Posterior vena cava (tissue), 2 donors: Measurements from ENCODE around the gene ITFG2. TPM values are rescaled to one million over a fixed set of nuclear protein-coding genes. Genes with fewer than 3 reads are reported as not detected.

ENCODE experiments used
- DNase-seq: peaks from one replicate; pipeline ENCODE4 v3.0.0-alpha.2; 2020; ENCODE audit warnings: low spot score
- intact Hi-C, 2 donors: fragments of 100-400 bp; cut with DNase I; formaldehyde crosslinking; loops; one replicate each; pipeline versions ENCODE4 v1.14.1 to v1.14.2; 2022 to 2023
- total RNA-seq, 2 donors: library from RNA; stranded (reverse); fragmentation: NEBNext Ultra II Directional; extraction: Animal tissue kit (Norgen Biotek cat#: 25700); gene quantifications; one replicate each; pipeline ENCODE4 v1.2.1, GENCODE V29; 2021
- donor health status: DM: yes; HTN: yes; CAD: no.
- donor health status: DM: yes; HTN: yes; CAD: no.

ITFG2 gene
- total RNA-seq, 2 donors from 2014 or later: 16.7 to 28.3 TPM

DNA sequence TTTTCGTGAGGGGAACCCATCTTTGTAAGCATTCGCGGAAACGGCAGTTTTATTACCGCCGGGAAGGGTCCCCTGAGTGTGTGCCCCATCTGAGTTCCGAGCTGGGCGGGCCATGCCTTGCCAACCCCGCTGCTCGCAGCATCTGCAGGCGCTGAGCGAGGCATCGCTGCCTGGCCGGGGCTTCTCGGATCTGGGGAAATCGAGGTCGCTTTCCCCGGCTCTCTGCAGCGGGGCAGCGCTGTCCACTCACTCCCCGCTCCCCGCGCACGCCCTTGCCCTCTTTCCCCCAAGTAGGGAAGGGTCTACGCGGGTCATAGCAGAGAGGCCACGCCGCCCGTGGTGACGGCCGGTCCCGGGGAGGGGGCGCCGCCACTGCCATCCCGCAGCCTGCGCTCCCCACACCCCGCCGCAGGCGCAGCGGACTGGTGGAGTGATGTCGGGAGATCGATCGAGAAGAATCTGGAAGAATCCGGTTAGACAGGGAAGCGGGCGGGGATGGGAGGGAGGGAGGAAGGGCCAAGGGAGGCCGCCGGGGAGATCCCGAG is 18.2 kb upstream of the ITFG2 start:
- no peak for DNase-seq
- intact Hi-C loops: no loop called here

DNA sequence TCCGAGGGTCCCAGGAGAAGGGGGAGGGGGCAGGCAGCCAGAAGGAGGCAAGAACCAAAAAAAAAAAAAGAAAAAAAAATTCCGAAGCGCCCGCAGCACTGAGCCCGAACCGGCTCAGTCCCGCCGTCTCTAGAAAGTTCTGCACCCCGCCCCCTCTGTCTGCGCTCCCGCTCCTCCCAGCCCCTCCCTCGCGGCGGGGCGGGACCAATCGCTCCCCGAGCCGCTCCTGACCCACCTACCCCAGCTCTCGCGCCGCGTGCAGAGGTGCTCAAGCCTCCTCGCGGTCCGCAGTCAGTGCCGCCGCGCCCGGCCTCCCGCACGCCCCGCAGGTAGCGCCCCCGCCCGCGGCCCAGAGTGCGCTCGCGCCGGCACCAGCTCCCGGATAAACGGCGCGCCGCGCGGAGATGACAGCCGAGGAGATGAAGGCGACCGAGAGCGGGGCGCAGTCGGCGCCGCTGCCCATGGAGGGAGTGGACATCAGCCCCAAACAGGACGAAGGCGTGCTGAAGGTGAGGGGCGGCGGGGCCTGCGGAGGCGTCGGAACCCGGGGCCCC is 17.7 kb upstream of the ITFG2 start, which contains the start of gene FKBP4:
TSS of gene FKBP4 (plus strand) at position 235 of the 554 bp plus-strand sequence. CDS start at position 405, 170 bp downstream.
- DNase-seq: peak; percentile 97
- intact Hi-C loops: no loop called here

GRCh38 chr12:2795291-2796186 is 16.9 kb upstream of the ITFG2 start:
- intact Hi-C loops: no loop called here

DNA sequence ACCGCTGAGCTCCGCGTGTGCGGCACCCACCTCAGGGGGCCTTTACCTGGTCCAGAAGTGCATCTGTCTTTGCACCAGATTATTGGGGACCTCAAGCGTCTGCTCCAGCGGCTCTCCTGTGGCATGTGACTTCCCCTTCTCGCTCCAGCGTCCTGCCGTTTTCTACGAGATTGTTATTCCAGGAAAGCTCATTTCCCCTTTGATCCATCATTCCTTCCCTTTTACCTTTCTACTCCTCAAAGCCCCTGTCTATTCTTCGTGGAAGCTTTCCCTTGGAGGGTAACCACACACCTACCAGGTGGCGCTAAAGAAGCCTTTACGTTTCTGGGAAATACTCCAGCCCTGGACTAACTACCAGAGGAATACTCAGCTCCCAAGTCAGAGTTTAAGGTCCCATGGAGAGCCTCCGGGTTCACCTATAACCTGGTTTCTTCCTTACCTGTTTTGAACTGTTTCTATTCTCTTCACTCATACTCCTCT is 16.2 kb upstream of the ITFG2 start:
- intact Hi-C loops: no loop called here
- no peak for DNase-seq

More at GRCh38 chr12:2795291-2796186, 16.9 kb upstream of the ITFG2 start:
- peak; percentile 91 for DNase-seq

GRCh38 chr12:2797721-2798418 is 14.6 kb upstream of the ITFG2 start:
- no peak for DNase-seq
- intact Hi-C loops: no loop called here

GRCh38 chr12:2800046-2800570 is 12.4 kb upstream of the ITFG2 start:
- intact Hi-C loops: no loop called here
- no peak for DNase-seq

DNA sequence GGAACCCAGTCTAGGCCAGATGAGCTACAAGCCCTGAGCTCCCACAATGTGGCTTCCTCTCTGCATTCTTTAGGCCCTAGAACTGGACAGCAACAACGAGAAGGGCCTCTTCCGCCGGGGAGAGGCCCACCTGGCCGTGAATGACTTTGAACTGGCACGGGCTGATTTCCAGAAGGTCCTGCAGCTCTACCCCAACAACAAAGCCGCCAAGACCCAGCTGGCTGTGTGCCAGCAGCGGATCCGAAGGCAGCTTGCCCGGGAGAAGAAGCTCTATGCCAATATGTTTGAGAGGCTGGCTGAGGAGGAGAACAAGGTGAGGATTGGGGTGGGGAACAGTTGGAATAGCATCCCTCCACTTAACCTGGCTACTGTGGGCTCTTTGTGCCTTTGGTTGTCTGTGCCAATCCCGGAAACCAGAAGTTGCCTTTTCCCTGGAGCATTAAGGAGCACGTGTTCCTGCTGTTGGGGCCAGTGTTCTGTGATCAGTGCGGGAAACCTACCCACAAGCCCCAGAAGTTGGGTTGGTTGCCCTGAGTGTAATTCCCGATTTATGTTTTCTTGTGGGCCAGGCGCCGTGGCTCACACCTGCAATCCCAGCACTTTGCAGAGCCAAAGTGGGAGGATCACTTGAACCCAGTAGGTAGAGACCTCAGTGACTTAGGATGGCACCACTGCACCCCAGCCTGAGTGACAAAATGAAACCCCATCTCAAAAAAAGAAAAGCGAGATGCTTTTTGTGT is 11.3 kb upstream of the ITFG2 start:
- DNase-seq: no peak
- intact Hi-C loops: no loop called here

DNA sequence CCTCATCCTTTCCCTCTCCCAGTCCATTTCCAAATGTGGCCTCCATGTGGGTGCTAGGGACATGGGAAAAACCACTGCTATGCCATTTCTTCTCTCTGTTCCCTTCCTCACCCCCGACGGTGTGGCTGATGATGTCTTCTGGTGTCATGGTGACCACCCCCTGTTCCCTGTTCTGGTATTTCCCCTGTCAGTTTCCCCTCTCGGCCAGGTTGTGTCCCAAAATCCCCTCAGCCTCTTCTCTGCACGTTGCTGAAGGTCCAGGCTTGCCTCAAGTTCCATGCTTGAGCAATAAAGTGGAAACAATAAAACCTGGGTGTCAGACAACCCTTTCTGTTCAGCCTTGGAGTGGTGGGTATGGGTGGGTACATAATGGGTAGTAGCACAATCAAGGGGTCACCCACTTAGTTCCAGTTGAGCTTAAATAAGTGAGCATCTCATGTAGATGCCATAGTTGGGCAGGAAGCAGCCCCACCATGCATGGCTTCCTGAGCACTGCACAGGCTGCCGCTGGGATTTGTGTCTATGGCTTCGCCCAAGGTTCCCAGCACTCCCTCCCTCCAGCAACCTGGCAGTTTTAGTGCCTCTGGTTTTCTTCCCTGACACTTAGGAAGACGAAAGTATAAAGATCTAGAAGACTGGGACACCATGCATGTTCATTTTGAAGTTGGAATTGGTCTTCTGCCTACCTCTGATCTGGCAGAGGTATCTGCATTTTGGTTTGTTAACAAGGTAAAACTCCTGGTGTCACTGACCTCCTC is 8.7 kb upstream of the ITFG2 start:
- intact Hi-C loops: no loop called here
- no peak for DNase-seq

GRCh38 chr12:2804393-2805142 is 7.9 kb upstream of the ITFG2 start:
- intact Hi-C loops: no loop called here
- DNase-seq: peak; percentile 85

GRCh38 chr12:2805143-2805520 is 7.3 kb upstream of the ITFG2 start:
- intact Hi-C loops: no loop called here
- no peak for DNase-seq

DNA sequence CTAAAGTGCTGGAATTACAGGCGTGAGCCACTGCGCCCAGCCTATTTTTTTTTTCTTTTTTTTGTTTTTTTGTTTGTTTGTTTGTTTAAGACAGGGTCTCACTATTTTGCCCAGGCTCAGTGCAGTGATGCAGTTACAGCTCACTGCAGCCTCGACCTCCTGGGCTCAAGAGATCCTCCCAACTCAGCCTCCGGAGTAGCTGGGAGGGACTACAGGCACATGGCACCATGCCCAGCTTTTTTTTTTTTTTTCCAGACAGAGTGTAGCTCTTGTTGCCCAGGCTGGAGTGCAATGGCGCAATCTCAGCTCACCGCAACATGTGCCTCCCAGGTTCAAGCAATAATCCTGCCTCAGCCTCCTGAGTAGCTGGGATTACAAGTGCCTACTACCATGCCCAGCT is 5.8 kb upstream of the ITFG2 start:
- no peak for DNase-seq
- intact Hi-C loops: no loop called here

DNA sequence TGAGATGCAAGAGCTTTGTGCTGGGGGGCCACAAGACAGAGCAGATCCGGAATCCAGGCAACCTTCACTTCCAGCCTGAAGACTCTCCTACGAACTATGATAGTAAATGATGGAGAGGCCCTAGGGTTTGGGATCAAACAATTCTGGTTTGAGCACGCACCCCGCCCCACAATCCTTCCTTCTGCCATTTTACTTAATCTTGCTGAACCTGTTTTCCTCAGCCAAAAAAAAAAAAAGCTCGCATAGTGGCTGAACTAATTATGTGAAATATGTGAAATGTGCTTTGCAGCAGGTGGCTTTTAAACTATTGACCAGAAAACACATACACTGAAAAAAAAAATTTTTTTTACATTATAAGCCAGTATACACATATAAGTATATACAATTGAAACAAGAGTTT is 667 bp upstream of the ITFG2 start:
- intact Hi-C loops: no loop called here
- DNase-seq: no peak

GRCh38 chr12:2813214-2814185 is 1.0 kb downstream of the ITFG2 start:
- DNase-seq: no peak
- intact Hi-C loops: no loop called here

- intact Hi-C loops: no loop called here
- no peak for DNase-seq
These were observed 7.3 kb downstream of the ITFG2 start for GRCh38 chr12:2819810-2820209.

GRCh38 chr12:2820432-2820831 is 8.0 kb downstream of the ITFG2 start:
- intact Hi-C loops: no loop called here

GRCh38 chr12:2823483-2823882 is 11.0 kb downstream of the ITFG2 start:
- DNase-seq: no peak
- intact Hi-C loops: loop anchor here in 1 of 2 donors (2.0 kb wide), 1 partner anchor 41 kb away; no protein-coding TSS in a partner anchor

More at GRCh38 chr12:2820432-2820831, 8.0 kb downstream of the ITFG2 start:
- no peak for DNase-seq
